ENCODE measurements around the gene KRT2.

Gene KRT2

GRCh38 chr12:52649066-52649465 is 2.9 kb downstream of the KRT2 start:
- Histone ChIP-seq H3K4me1 (no peaks in the 10 kb centered on the region), H3K27ac (no peak overlapping the region), H3K36me3 (ENCODE audit: control insufficient read depth, insufficient read depth, low read length) (no peaks in the 10 kb centered on the region), H2AFZ (no peak overlapping the region), H3K9me3 (ENCODE audit: control insufficient read depth, low read length) (no peaks in the 10 kb centered on the region), H3K4me2 (ENCODE audit: low read length) (no peak overlapping the region), H3K27me3 (ENCODE audit: control insufficient read depth, insufficient read depth, low read length) (no peaks in the 10 kb centered on the region), H3K79me2 (no peaks in the 10 kb centered on the region), H3K9ac (no peak overlapping the region), H3K4me3 (ENCODE audit: low read depth, low read length) (no peak overlapping the region)
- no peak for TF ChIP-seq CTCF (IDR thresholded peaks at IDR 0.05)

- no peaks in the 10 kb centered on the region for H3K79me2 ChIP-seq
- no peak overlapping the region for H2AFZ ChIP-seq
- H3K9me3 ChIP-seq (ENCODE audit: control insufficient read depth, low read length), result no peaks in the 10 kb centered on the region
- H3K4me1 ChIP-seq, result no peaks in the 10 kb centered on the region
- no peak overlapping the region for H3K4me2 ChIP-seq (ENCODE audit: low read length)
- no peaks in the 10 kb centered on the region for H3K27me3 ChIP-seq (ENCODE audit: control insufficient read depth, insufficient read depth, low read length)
- H3K27ac ChIP-seq, result no peak overlapping the region
- H3K9ac ChIP-seq, result no peak overlapping the region
- no peaks in the 10 kb centered on the region for H3K36me3 ChIP-seq (ENCODE audit: control insufficient read depth, insufficient read depth, low read length)
- H3K4me3 ChIP-seq (ENCODE audit: low read depth, low read length), result no peak overlapping the region
- no peak for TF ChIP-seq CTCF (IDR thresholded peaks at IDR 0.05)
Observed at GRCh38 chr12:52648012-52648550, 3.9 kb downstream of the KRT2 start.

DNA sequence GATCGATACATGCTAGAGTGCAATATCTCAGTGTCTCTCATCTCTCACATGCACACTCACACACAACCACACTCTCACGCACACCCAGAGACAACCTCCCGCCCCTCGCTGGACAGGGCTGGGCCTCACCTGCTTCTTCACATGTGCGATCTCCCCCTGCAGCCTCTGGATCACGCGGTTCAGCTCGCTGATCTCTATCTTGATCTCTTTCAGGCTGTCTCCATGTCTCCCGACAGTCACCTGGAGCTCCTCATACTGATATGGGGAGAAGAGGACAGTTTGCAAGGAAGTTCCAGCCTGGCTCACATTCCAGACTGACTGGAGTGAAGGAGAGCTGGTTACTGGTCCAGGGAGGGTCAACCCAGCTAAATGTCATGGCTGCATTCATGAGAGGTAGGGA is 4.4 kb downstream of the KRT2 start:
- no peak overlapping the region for H2AFZ ChIP-seq

DNA sequence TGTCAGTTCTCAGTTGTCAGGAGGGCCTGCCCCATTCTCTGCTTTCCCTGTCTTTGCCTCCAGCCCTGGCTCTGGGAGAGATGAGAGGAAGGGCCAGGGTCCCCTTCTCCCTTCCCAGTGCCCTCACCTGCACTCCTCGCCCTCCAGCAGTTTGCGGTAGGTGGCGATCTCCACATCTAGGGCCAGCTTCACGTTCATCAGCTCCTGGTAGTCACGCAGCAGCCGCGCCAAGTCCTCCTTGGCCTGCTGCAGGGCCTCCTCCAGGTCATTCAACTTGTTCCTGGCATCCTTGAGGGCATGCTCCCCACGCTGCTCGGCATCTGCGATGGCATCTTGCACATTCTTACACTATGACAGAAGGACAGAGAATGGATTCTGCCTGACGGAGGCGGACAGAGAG is 5.4 kb downstream of the KRT2 start:
- Histone ChIP-seq H3K9me3 (ENCODE audit: control insufficient read depth, low read length) (no peaks in the 10 kb centered on the region), H3K4me1 (no peaks in the 10 kb centered on the region), H3K4me3 (ENCODE audit: low read depth, low read length) (no peak overlapping the region), H3K36me3 (ENCODE audit: control insufficient read depth, insufficient read depth, low read length) (no peaks in the 10 kb centered on the region), H3K79me2 (no peaks in the 10 kb centered on the region), H3K27ac (no peak overlapping the region), H2AFZ (no peak overlapping the region), H3K4me2 (ENCODE audit: low read length) (no peak overlapping the region), H3K9ac (no peak overlapping the region), H3K27me3 (ENCODE audit: control insufficient read depth, insufficient read depth, low read length) (no peaks in the 10 kb centered on the region)
- TF ChIP-seq CTCF (IDR thresholded peaks at IDR 0.05), result no peak

More for the DNA sequence above, 4.4 kb downstream of the KRT2 start:
- H3K27me3 ChIP-seq (ENCODE audit: control insufficient read depth, insufficient read depth, low read length), result no peaks in the 10 kb centered on the region
- H3K4me3 ChIP-seq (ENCODE audit: low read depth, low read length), result no peak overlapping the region
- H3K79me2 ChIP-seq, result no peaks in the 10 kb centered on the region
- no peaks in the 10 kb centered on the region for H3K9me3 ChIP-seq (ENCODE audit: control insufficient read depth, low read length)
- no peaks in the 10 kb centered on the region for H3K36me3 ChIP-seq (ENCODE audit: control insufficient read depth, insufficient read depth, low read length)
- H3K27ac ChIP-seq, result no peak overlapping the region
- no peaks in the 10 kb centered on the region for H3K4me1 ChIP-seq
- no peak overlapping the region for H3K9ac ChIP-seq
- no peak for TF ChIP-seq CTCF (IDR thresholded peaks at IDR 0.05)
- H3K4me2 ChIP-seq (ENCODE audit: low read length), result no peak overlapping the region

GRCh38 chr12:52645982-52646381 is 6.0 kb downstream of the KRT2 start:
- Histone ChIP-seq H3K4me1 (no peaks in the 10 kb centered on the region), H3K27ac (no peak overlapping the region), H3K27me3 (ENCODE audit: control insufficient read depth, insufficient read depth, low read length) (no peaks in the 10 kb centered on the region), H3K9ac (no peak overlapping the region), H3K4me3 (ENCODE audit: low read depth, low read length) (no peak overlapping the region), H3K36me3 (ENCODE audit: control insufficient read depth, insufficient read depth, low read length) (no peaks in the 10 kb centered on the region), H2AFZ (no peak overlapping the region), H3K9me3 (ENCODE audit: control insufficient read depth, low read length) (no peaks in the 10 kb centered on the region), H3K4me2 (ENCODE audit: low read length) (no peak overlapping the region), H3K79me2 (no peaks in the 10 kb centered on the region)
- no peak for TF ChIP-seq CTCF (IDR thresholded peaks at IDR 0.05)
